Neuronal stem cell (in vitro differentiated cells): Measurements from ENCODE around the gene KPTN.

Source experiments
- DNase-seq: peaks from one replicate; pipeline ENCODE4 v3.0.0-alpha.2; 2013; ENCODE audit warnings: low spot score
- H2AFZ ChIP-seq: one replicate; pipeline ENCODE4 v1.6.1; 2013; ENCODE audit warnings: mild to moderate bottlenecking, low read length, inconsistent platforms
- H2AK5ac ChIP-seq: 2 replicates; pipeline ENCODE4 v1.6.1; 2013; ENCODE audit warnings: low read depth, mild to moderate bottlenecking, inconsistent platforms, low read length, moderate library complexity, mixed read lengths
- H2BK120ac ChIP-seq: 2 replicates; pipeline ENCODE4 v1.6.1; 2013; ENCODE audit warnings: low read depth, mild to moderate bottlenecking, inconsistent platforms, low read length, moderate library complexity, mixed read lengths
- H2BK12ac ChIP-seq: one replicate; pipeline ENCODE4 v1.6.1; 2013; ENCODE audit warnings: low read length, inconsistent platforms
- H2BK15ac ChIP-seq: 2 replicates; pipeline ENCODE4 v1.6.1; 2013; ENCODE audit warnings: mild to moderate bottlenecking, low read length, inconsistent platforms, mixed read lengths
- H2BK5ac ChIP-seq: one replicate; pipeline ENCODE4 v1.6.1; 2013; ENCODE audit warnings: inconsistent platforms, mild to moderate bottlenecking, low read length, moderate library complexity
- H3K14ac ChIP-seq: one replicate; pipeline ENCODE4 v1.6.1; 2013; ENCODE audit warnings: low read length, inconsistent platforms
- H3K18ac ChIP-seq: 2 replicates; pipeline ENCODE4 v1.6.1; 2013; ENCODE audit warnings: low read length, inconsistent platforms
- H3K23ac ChIP-seq: 2 replicates; pipeline ENCODE4 v1.6.1; 2013; ENCODE audit warnings: low read depth, mild to moderate bottlenecking, mixed read lengths, low read length, inconsistent platforms; ENCODE audit not compliant: poor library complexity
- H3K27ac ChIP-seq: replicated peaks from 3 replicates; pipeline ENCODE4 v1.5.1; 2013; ENCODE audit warnings: low read length, inconsistent platforms
- H3K27me3 ChIP-seq, 3 experiments: 2 replicates each; pipeline ENCODE4 v1.6.1; 2013; ENCODE audit warnings: low read length in 3 of 3, mild to moderate bottlenecking in 2 of 3, inconsistent platforms in 1 of 3, low read depth in 1 of 3, mixed read lengths in 1 of 3, moderate library complexity in 1 of 3; ENCODE audit not compliant: control insufficient read depth in 3 of 3, insufficient read depth in 3 of 3
- H3K36me3 ChIP-seq, 2 donors: replicated peaks in 1 of 2; 2 replicates each; pipeline ENCODE4 v1.6.1; 2013; ENCODE audit warnings: low read length in 2 of 2; ENCODE audit not compliant: control insufficient read depth in 2 of 2, insufficient read depth in 2 of 2
- H3K4ac ChIP-seq: 2 replicates; pipeline ENCODE4 v1.6.1; 2013; ENCODE audit warnings: inconsistent platforms, mild to moderate bottlenecking, low read length, moderate library complexity
- H3K4me1 ChIP-seq, 2 donors: 1 replicate in 1 of 2; 2 replicates in 1 of 2; pipeline ENCODE4 v1.6.1; 2013; ENCODE audit warnings: low read length in 2 of 2, low read depth in 1 of 2; ENCODE audit not compliant: control insufficient read depth in 2 of 2, insufficient read depth in 1 of 2
- H3K4me2 ChIP-seq: one replicate; pipeline ENCODE4 v1.6.1; 2013; ENCODE audit warnings: mild to moderate bottlenecking, low read length, inconsistent platforms; ENCODE audit not compliant: insufficient read depth, poor library complexity, severe bottlenecking
- H3K4me3 ChIP-seq, 2 donors: 2 replicates each; pipeline ENCODE4 v1.5.1; 2013; ENCODE audit warnings: low read length in 2 of 2, mild to moderate bottlenecking in 2 of 2, inconsistent platforms in 1 of 2, moderate library complexity in 1 of 2
- H3K79me1 ChIP-seq: one replicate; pipeline ENCODE4 v1.6.1; 2013; ENCODE audit warnings: low read depth, mild to moderate bottlenecking, inconsistent platforms, low read length, moderate library complexity
- H3K9ac ChIP-seq: one replicate; pipeline ENCODE4 v1.6.1; 2013; ENCODE audit warnings: mild to moderate bottlenecking, low read depth, low read length, inconsistent platforms; ENCODE audit not compliant: poor library complexity
- H3K9me3 ChIP-seq, 2 donors: replicated peaks in 1 of 2; 2 replicates each; pipeline versions ENCODE3 to v1.6.1; 2013; ENCODE audit warnings: low read length in 2 of 2, mild to moderate bottlenecking in 2 of 2, inconsistent platforms in 1 of 2, low read depth in 1 of 2, mixed read lengths in 1 of 2, moderate library complexity in 1 of 2; ENCODE audit not compliant: control insufficient read depth in 2 of 2, insufficient read depth in 1 of 2
- H4K8ac ChIP-seq: one replicate; pipeline ENCODE4 v1.6.1; 2013; ENCODE audit warnings: low read depth, mild to moderate bottlenecking, inconsistent platforms, low read length, moderate library complexity
- H4K91ac ChIP-seq: one replicate; pipeline ENCODE4 v1.6.1; 2013; ENCODE audit warnings: low read length, low read depth, mild to moderate bottlenecking, inconsistent platforms; ENCODE audit not compliant: poor library complexity
- WGBS, 2 donors: extraction: QIAGEN DNeasy Blood & Tissue Kit; methylation state at CpG; one replicate each; pipeline ENCODE4 v1.1.7; 2013; ENCODE audit warnings: missing lambda C conversion rate in 2 of 2, mixed read lengths in 1 of 2; ENCODE audit not compliant: insufficient read length in 2 of 2, insufficient replicate concordance in 1 of 2; ENCODE audit errors: extremely low coverage in 2 of 2; 5-methylcytosine and 5-hydroxymethylcytosine counted together

The KPTN gene

GRCh38 chr19:47427241-47428176 is 56.5 kb downstream of the KPTN start:
- peak overlapping the region; percentile 82 for H3K9ac ChIP-seq
- H3K4me1 ChIP-seq: peaks cover 23 to 33% of the 10 kb centered on the region in 2 donors
- no CpG with 5 or more reads among the region's 17 CpGs for WGBS, 2 donors
- no peaks in the 10 kb centered on the region for H3K79me1 ChIP-seq
- H3K18ac ChIP-seq: peak overlapping the region; percentile 73
- H3K4ac ChIP-seq: no peak overlapping the region
- no peak overlapping the region for H4K91ac ChIP-seq
- H2BK12ac ChIP-seq: no peak overlapping the region
- peaks cover 5 to 32% (median 9%) of the 10 kb centered on the region in 3 experiments for H3K27me3 ChIP-seq
- H2AK5ac ChIP-seq: peak overlapping the region; percentile 47
- H4K8ac ChIP-seq: no peak overlapping the region
- no peak overlapping the region for H2BK15ac ChIP-seq
- peak; percentile 89 for DNase-seq
- H2AFZ ChIP-seq: peak overlapping the region; percentile 81
- H2BK5ac ChIP-seq: no peak overlapping the region
- peak overlapping the region; percentile 72 for H3K27ac ChIP-seq
- H3K36me3 ChIP-seq: no peaks in the 10 kb centered on the region
- no peak overlapping the region for H2BK120ac ChIP-seq
- H3K14ac ChIP-seq: no peak overlapping the region
- peak overlapping the region; percentile 79 for H3K4me2 ChIP-seq
- H3K4me3 ChIP-seq: peak overlapping the region; percentile 26 to 69
- peak overlapping the region; percentile 3 for H3K23ac ChIP-seq
- H3K9me3 ChIP-seq: no peaks in the 10 kb centered on the region
